ENCODE results near the gene MSH4. TPM values are rescaled to one million over a fixed set of nuclear protein-coding genes. Genes with fewer than 3 reads are reported as not detected.

MSH4 gene
- polyA plus RNA-seq, 2 of the 4 experiments (the other 2 are of a cell fraction), result 0.05 TPM; not detected in 1

GRCh38 chr1:75785983-75786853, 10.5 kb upstream of the MSH4 start, which contains the start of gene RABGGTB:
TSS of gene RABGGTB (plus strand) at chr1:75786256. CDS start at chr1:75786272, 16 bp downstream.
- 2% methylated on average over 19 of the region's 28 CpGs for WGBS (ENCODE audit: missing lambda C conversion rate)
- no peaks in the 10 kb centered on the region for H3K9me3 ChIP-seq
- H3K4me2 ChIP-seq, result peak within 1 kb of the TSS; percentile 97
- no peak for TF ChIP-seq RAD21 (conservative IDR thresholded peaks at IDR 0.05 in 1 of 2, IDR thresholded peaks at IDR 0.05 in 1 of 2)
- TF ChIP-seq MYC (IDR thresholded peaks at IDR 0.05; ENCODE audit: borderline replicate concordance, low read length), result peak; percentile 37; the same call in 1 of the 2 replicates
- TF ChIP-seq JUN (IDR thresholded peaks at IDR 0.05), result peak; percentile 83 to 97
- TF ChIP-seq CHD2 (IDR thresholded peaks at IDR 0.05; ENCODE audit: low read length, partially characterized antibody), result no peak
- no peak for TF ChIP-seq USF2 (IDR thresholded peaks at IDR 0.05)
- TF ChIP-seq CBX2 (IDR thresholded peaks at IDR 0.05; ENCODE audit: borderline replicate concordance, low read depth), result no peak
- peak; percentile 77 for TF ChIP-seq MAX (IDR thresholded peaks at IDR 0.05)
- no peak for TF ChIP-seq RCOR1 (IDR thresholded peaks at IDR 0.05; ENCODE audit: low read depth, low read length)
- peak; percentile 88 for TF ChIP-seq PHF8 (IDR thresholded peaks at IDR 0.05; ENCODE audit: borderline replicate concordance, low read depth)
- no peak for TF ChIP-seq HOXA7 (CRISPR knock-in tag; IDR thresholded peaks at IDR 0.05)
- no peak for TF ChIP-seq SMC3 (IDR thresholded peaks at IDR 0.05)
- TF ChIP-seq MAFK (IDR thresholded peaks at IDR 0.05; ENCODE audit: partially characterized antibody), result peak; percentile 37
- no peak for TF ChIP-seq NPAS2 (CRISPR knock-in tag; IDR thresholded peaks at IDR 0.05; ENCODE audit: borderline replicate concordance)
- no peak for TF ChIP-seq HOXB13 (CRISPR knock-in tag; IDR thresholded peaks at IDR 0.05; ENCODE audit: low read depth)
- peak; percentile 21; the same call in 1 of the 2 replicates for TF ChIP-seq REST (IDR thresholded peaks at IDR 0.05)
- no peak for TF ChIP-seq CHD4 (IDR thresholded peaks at IDR 0.05; ENCODE audit: borderline replicate concordance)
- no peak for TF ChIP-seq RNF2 (IDR thresholded peaks at IDR 0.05; ENCODE audit: borderline replicate concordance, low read depth)
- TF ChIP-seq ZC3H11A (IDR thresholded peaks at IDR 0.05), result no peak
- TF ChIP-seq NFE2L2 (conservative IDR thresholded peaks at IDR 0.05; ENCODE audit: low read length), result no peak
- 0 out of 2 replicates have a peak, but pooled peaks have one; percentile 47 for TF ChIP-seq KDM5A (IDR thresholded peaks at IDR 0.05)
- TF ChIP-seq BCL3 (IDR thresholded peaks at IDR 0.05), result peak; percentile 95
- peak; percentile 94 for TF ChIP-seq POLR2A (IDR thresholded peaks at IDR 0.05; ENCODE audit: low read length)
- TF ChIP-seq ESRRA (IDR thresholded peaks at IDR 0.05; ENCODE audit: borderline replicate concordance, low read length), result no peak
- ATAC-seq, result peak; percentile 97
- CTCF ChIA-PET, result interaction anchor here (1.6 kb wide), 1 partner anchor 16 kb away, joined by 3 read pairs; no protein-coding TSS in a partner anchor
- peak within 1 kb of the TSS; percentile 60 for H3K4me3 ChIP-seq
- H3K27ac ChIP-seq, result peak within 1 kb of the TSS; percentile 81 to 90
- peak; percentile 64 to 94 for DNase-seq (ENCODE audit: low read depth in 1 of 2, low spot score in 1 of 2)
- POLR2A ChIA-PET, result interaction anchor here (0.5 to 1.4 kb wide), 7 partner anchors 9 to 521 kb away, joined by 3 to 7 read pairs (median 4); partner anchors contain the start of gene MSH4
- peaks cover 23% of the 10 kb centered on the region for H3K4me1 ChIP-seq
- FAIRE-seq, result no peak

Data from A549 (cell line).